ENCODE results near the gene CCSER2. TPM values are rescaled to one million over a fixed set of nuclear protein-coding genes. Genes with fewer than 3 reads are reported as not detected.

The CCSER2 gene
- polyA plus RNA-seq, 1 of the 3 experiments (the other 2 are of a cell fraction), result 8.5 TPM

DNA sequence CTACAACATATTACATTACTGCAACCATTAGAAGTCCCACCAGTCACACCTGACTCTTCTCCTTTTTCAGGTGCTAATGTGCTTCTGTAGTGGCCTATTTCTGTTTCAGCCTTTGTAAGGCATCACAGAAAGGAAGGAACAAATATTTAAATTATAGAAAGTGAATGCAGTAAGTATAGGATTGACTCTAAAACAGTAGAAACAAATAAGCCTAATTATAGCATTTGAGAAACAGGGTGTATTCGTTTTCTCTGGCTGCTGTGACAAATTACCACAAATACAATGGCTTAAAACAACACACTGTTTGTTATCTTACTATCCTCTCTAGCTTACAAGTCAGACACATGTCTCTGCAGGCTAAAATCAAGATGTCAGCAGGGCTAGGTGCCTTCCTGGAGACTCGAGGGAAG lies 69.4 kb downstream of the CCSER2 start:
- no peaks in the 10 kb centered on the region for H3K9me2 ChIP-seq
- no peak overlapping the region for H2AFZ ChIP-seq (ENCODE audit: low read depth)
- no peak overlapping the region for H3K27ac ChIP-seq (ENCODE audit: low read depth in 2 of 2, low read length in 1 of 2)
- TF ChIP-seq TEAD4 (IDR thresholded peaks at IDR 0.05; ENCODE audit: borderline replicate concordance, insufficient read depth), result no peak
- TF ChIP-seq MEF2A (IDR thresholded peaks at IDR 0.05; ENCODE audit: borderline replicate concordance, low read depth), result no peak
- TF ChIP-seq RCOR1 (IDR thresholded peaks at IDR 0.05; ENCODE audit: low read length), result no peak
- TF ChIP-seq ELF1 (IDR thresholded peaks at IDR 0.05), result no peak
- no peak for TF ChIP-seq POLR2AphosphoS5 (IDR thresholded peaks at IDR 0.05; ENCODE audit: low read depth, low read length)
- H3K9me3 ChIP-seq, result 0 out of 2 replicates have a peak, but pooled peaks cover 5% of the 10 kb centered on the region
- H3K4me3 ChIP-seq (ENCODE audit: low read depth in 2 of 2, low read length in 1 of 2), result no peak overlapping the region
- peaks cover 0 to 8% of the 10 kb centered on the region in 2 experiments for H3K36me3 ChIP-seq (replicated peaks in 1 of 2; ENCODE audit: control insufficient read depth in 1 of 2, insufficient read depth in 2 of 2, low read length in 1 of 2)
- H3K4me2 ChIP-seq, result no peak overlapping the region
- H3K79me2 ChIP-seq (ENCODE audit: insufficient read depth), result peaks cover 58% of the 10 kb centered on the region
- no peaks in the 10 kb centered on the region for H3K4me1 ChIP-seq (ENCODE audit: control insufficient read depth in 1 of 2, insufficient read depth in 2 of 2, low read depth in 1 of 2, low read length in 1 of 2)
- CTCF ChIA-PET, result interaction anchor here (0.6 to 1.1 kb wide), 2 partner anchors 32 to 319 kb away, joined by 3 to 4 read pairs; no protein-coding TSS in a partner anchor
- H3F3A ChIP-seq (replicated peaks; ENCODE audit: insufficient read depth), result peaks cover 4% of the 10 kb centered on the region
- no peak for DNase-seq
- 83% methylated on average over 2 of the region's 2 CpGs for WGBS (ENCODE audit: low lambda C conversion rate)
- no peaks in the 10 kb centered on the region for H3K27me3 ChIP-seq (ENCODE audit: insufficient read depth)
- no peak overlapping the region for H3K9ac ChIP-seq
- H4K20me1 ChIP-seq (ENCODE audit: insufficient read depth), result no peaks in the 10 kb centered on the region
- POLR2A ChIA-PET, result no interaction called here

DNA sequence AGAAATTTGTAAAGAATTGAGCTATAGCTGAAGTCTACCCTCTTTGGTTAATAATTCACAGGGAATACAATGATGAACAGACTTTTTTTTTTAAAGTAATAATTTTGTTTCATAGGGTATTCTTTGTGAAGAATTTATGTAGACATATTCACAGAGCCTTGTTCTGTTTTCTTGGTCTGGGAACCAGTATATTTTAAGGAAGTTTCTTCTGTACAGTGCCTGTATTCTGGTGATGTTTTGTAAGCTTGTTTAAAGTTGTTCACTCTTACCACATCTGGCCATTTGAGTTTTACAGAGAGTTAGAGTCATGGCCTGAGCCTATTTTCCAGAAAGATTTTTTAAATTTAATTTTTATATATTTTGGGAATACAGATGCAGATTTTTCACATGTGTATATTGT lies 70.3 kb downstream of the CCSER2 start:
- H3F3A ChIP-seq (replicated peaks; ENCODE audit: insufficient read depth), result peaks cover 4% of the 10 kb centered on the region
- H3K4me1 ChIP-seq (ENCODE audit: control insufficient read depth in 1 of 2, insufficient read depth in 2 of 2, low read depth in 1 of 2, low read length in 1 of 2), result no peaks in the 10 kb centered on the region
- H3K9ac ChIP-seq, result no peak overlapping the region
- H3K9me3 ChIP-seq, result 0 out of 2 replicates have a peak, but pooled peaks cover 5% of the 10 kb centered on the region
- H2AFZ ChIP-seq (ENCODE audit: low read depth), result no peak overlapping the region
- H3K9me2 ChIP-seq, result no peaks in the 10 kb centered on the region
- ChIA-PET POLR2A (no interaction called here), CTCF (interaction anchor here (1.2 kb wide), 1 partner anchor 138 kb away, joined by 3 read pairs; no protein-coding TSS in a partner anchor)
- H3K27me3 ChIP-seq (ENCODE audit: insufficient read depth), result no peaks in the 10 kb centered on the region
- H4K20me1 ChIP-seq (ENCODE audit: insufficient read depth), result no peaks in the 10 kb centered on the region
- no peak overlapping the region for H3K4me2 ChIP-seq
- no peak for DNase-seq
- no peak overlapping the region for H3K4me3 ChIP-seq (ENCODE audit: low read depth in 2 of 2, low read length in 1 of 2)
- peaks cover 52% of the 10 kb centered on the region for H3K79me2 ChIP-seq (ENCODE audit: insufficient read depth)
- H3K36me3 ChIP-seq (replicated peaks in 1 of 2; ENCODE audit: control insufficient read depth in 1 of 2, insufficient read depth in 2 of 2, low read length in 1 of 2), result peaks cover 0 to 8% of the 10 kb centered on the region in 2 experiments
- H3K27ac ChIP-seq (ENCODE audit: low read depth in 2 of 2, low read length in 1 of 2), result no peak overlapping the region
- TF ChIP-seq SMC3 (IDR thresholded peaks at IDR 0.05; ENCODE audit: low read depth, low read length) (no peak), GATA2 (CRISPR knock-in tag; IDR thresholded peaks at IDR 0.05) (no peak), SIN3A (IDR thresholded peaks at IDR 0.05; ENCODE audit: borderline replicate concordance, low read depth, low read length) (no peak), YY1 (IDR thresholded peaks at IDR 0.05; ENCODE audit: low read depth) (no peak), TAF1 (IDR thresholded peaks at IDR 0.05; ENCODE audit: borderline replicate concordance, low read depth, low read length) (no peak), NFIC (IDR thresholded peaks at IDR 0.05; ENCODE audit: borderline replicate concordance) (no peak), FOXJ3 (CRISPR knock-in tag; IDR thresholded peaks at IDR 0.05) (no peak)

DNA sequence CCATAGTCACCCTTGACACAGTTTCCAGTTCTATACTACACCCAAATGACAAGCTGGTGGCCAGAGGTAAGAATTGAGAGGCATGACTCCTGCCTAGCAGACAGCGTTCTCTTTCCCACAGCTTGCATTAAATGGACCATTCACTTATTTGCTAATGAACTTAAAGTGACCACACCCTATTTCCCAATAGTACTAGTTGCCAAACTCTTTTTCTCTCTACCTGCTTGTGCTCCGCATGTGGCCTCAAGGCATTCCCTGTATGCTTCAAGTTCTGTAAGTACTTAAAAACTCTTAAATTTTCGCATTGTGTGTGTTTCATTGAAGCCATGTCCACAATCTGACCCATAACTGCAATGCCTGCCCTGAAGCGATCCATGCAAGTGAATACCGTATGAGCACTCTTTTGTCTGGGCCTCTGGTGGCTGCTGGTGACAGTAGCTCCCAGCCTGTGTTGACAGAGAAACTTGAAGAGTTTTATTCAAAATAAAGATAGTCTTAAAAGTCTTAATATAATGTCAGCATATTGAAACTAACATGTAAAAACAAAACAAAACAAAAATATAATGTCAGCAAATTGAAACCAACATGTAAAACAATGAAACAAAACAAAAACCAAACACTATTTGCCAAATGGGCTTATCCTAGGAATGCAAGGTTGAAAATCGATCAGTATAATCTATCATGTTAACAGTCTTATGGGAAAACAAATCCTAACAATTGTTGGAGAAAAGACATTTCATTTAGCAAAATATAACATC lies 73.6 kb downstream of the CCSER2 start:
- POLR2A ChIA-PET, result no interaction called here
- H3K4me2 ChIP-seq, result no peak overlapping the region

More for the DNA sequence above, 73.6 kb downstream of the CCSER2 start:
- no peak overlapping the region for H3K9ac ChIP-seq
- peaks cover 50% of the 10 kb centered on the region for H3K79me2 ChIP-seq (ENCODE audit: insufficient read depth)
- WGBS (ENCODE audit: low lambda C conversion rate), result 98% methylated on average over 6 of the region's 6 CpGs
- H3K9me2 ChIP-seq, result no peaks in the 10 kb centered on the region
- no peak overlapping the region for H3K27ac ChIP-seq (ENCODE audit: low read depth in 2 of 2, low read length in 1 of 2)
- H3K4me1 ChIP-seq (ENCODE audit: control insufficient read depth in 1 of 2, insufficient read depth in 2 of 2, low read depth in 1 of 2, low read length in 1 of 2), result no peaks in the 10 kb centered on the region; a peak in 1 of 4 replicates
- H3F3A ChIP-seq (replicated peaks; ENCODE audit: insufficient read depth), result peaks cover under 1% of the 10 kb centered on the region
- H3K27me3 ChIP-seq (ENCODE audit: insufficient read depth), result no peaks in the 10 kb centered on the region
- no peak for TF ChIP-seq YY1 (IDR thresholded peaks at IDR 0.05; ENCODE audit: low read depth)
- CTCF ChIA-PET, result no interaction called here
- no peak overlapping the region for H2AFZ ChIP-seq (ENCODE audit: low read depth)
- H3K4me3 ChIP-seq (ENCODE audit: low read depth in 2 of 2, low read length in 1 of 2), result no peak overlapping the region
- no peaks in the 10 kb centered on the region for H4K20me1 ChIP-seq (ENCODE audit: insufficient read depth)
- DNase-seq, result no peak
- H3K9me3 ChIP-seq, result 0 out of 2 replicates have a peak, but pooled peaks cover 5% of the 10 kb centered on the region
- peaks cover 0 to 8% of the 10 kb centered on the region in 2 experiments for H3K36me3 ChIP-seq (replicated peaks in 1 of 2; ENCODE audit: control insufficient read depth in 1 of 2, insufficient read depth in 2 of 2, low read length in 1 of 2)

All from SK-N-SH (cell line).